Sigmoid colon (tissue), 7 donors: Measurements from ENCODE around the gene MPV17L. TPM values are rescaled to one million over a fixed set of nuclear protein-coding genes. Genes with fewer than 3 reads are reported as not detected.
A peak's percentile ranks its signal among the peaks of the same experiment; 100 is the strongest.

Experiments
- DNase-seq: peaks from one replicate; pipeline ENCODE4 v3.0.0-alpha.2; 2019
- H3K27ac ChIP-seq, 4 donors: fragments of 200-600 bp; sonication (generic); one replicate each; pipeline ENCODE4 v1.5.1; 2016 to 2019; ENCODE audit warnings: mild to moderate bottlenecking in 1 of 4
- H3K27me3 ChIP-seq, 3 donors: fragments of 200-600 bp; sonication (generic); one replicate each; pipeline ENCODE4 v1.5.1; 2019; ENCODE audit warnings: mild to moderate bottlenecking in 1 of 3
- H3K36me3 ChIP-seq, 4 donors: fragments of 200-600 bp; sonication (generic); one replicate each; pipeline ENCODE4 v1.5.1; 2016 to 2019
- H3K4me1 ChIP-seq, 4 donors: fragments of 200-600 bp; sonication (generic); one replicate each; pipeline ENCODE4 v1.5.1; 2017 to 2019
- H3K4me3 ChIP-seq, 4 donors: fragments of 200-600 bp; sonication (generic); one replicate each; pipeline ENCODE4 v1.5.1; 2017 to 2019; ENCODE audit warnings: mild to moderate bottlenecking in 2 of 4, moderate library complexity in 1 of 4
- H3K9me3 ChIP-seq, 4 donors: fragments of 200-600 bp in 3 of 4; sonication (generic) in 3 of 4; one replicate each; pipeline versions ENCODE4 v1.5.1 to v1.6.1; 2013 to 2019
- EP300 ChIP-seq, 4 donors: sonication (generic); formaldehyde crosslinking; IDR thresholded peaks; one replicate each; pipeline ENCODE4 v1.6.1; 2017; ENCODE audit warnings: antibody characterized with exemption in 4 of 4
- POLR2A ChIP-seq, 2 donors: fragments of 450-650 bp; IDR thresholded peaks; one replicate each; pipeline ENCODE4 v1.6.1; 2016; ENCODE audit warnings: antibody characterized with exemption in 2 of 2, mild to moderate bottlenecking in 2 of 2, moderate library complexity in 2 of 2
- POLR2AphosphoS5 ChIP-seq, 4 donors: sonication (generic); formaldehyde crosslinking; IDR thresholded peaks; one replicate each; pipeline ENCODE4 v1.6.1; 2017; ENCODE audit warnings: antibody characterized with exemption in 4 of 4
- WGBS, 2 donors: extraction: QIAGEN DNeasy Blood & Tissue Kit; methylation state at CpG; one replicate each; pipeline ENCODE4 v1.1.7; 2013; 5-methylcytosine and 5-hydroxymethylcytosine counted together
- intact Hi-C: fragments of 100-400 bp; cut with DNase I; formaldehyde crosslinking; loops from one replicate; pipeline ENCODE4 v1.15.1; 2023
- polyA plus RNA-seq, 3 donors: library from polyadenylated mRNA; stranded (reverse); fragments of 200-250 nt; gene quantifications; one replicate each; pipeline ENCODE4 v1.2.3, GENCODE V29; 2013
- total RNA-seq, 4 donors: library from RNA; depleted of rRNA; stranded (reverse); fragments of >200 nt; gene quantifications; one replicate each; pipeline ENCODE4 v1.1.0, GENCODE V29; 2016
- TF ChIP-seq, protein P1 (sequence below), 4 experiments: fragments of 450-650 bp in 3 of 4; fragments of 200-600 bp in 1 of 4; IDR thresholded peaks; one replicate each; pipeline ENCODE4 v1.5.1; 2016 to 2019; ENCODE audit warnings: antibody characterized with exemption in 4 of 4, mild to moderate bottlenecking in 3 of 4, moderate library complexity in 2 of 4
- donor health status: healthy with polysubstance abuse.
- donor health status: Bipolar disorder and iron deficiency.
- donor health status: healthy.

The MPV17L gene
- total and polyA plus RNA-seq, 7 donors = 1.8 to 13.9 (median 8.9) TPM

DNA sequence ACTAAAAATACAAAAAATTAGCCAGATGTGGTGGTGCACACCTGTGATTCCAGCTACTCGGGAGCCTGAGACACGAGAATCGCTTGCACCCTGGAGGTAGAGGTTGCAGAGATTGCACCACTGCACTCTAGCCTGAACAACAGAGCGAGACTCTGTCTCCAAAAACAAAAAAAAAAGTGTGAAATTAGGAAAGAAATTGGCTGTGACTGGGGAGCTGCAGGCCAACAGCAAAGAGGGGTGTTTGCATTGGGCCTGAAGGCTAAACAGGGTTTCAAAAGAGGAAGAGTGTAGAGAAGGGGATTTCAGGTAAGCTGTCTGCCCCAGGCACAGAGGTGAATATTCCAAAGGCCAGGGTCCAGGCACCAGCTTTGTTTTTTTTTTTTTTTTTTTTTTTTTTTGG, 48.2 kb downstream of the MPV17L start:
- WGBS, 2 donors = 96 to 98% methylated on average over 4 of the region's 4 CpGs

DNA sequence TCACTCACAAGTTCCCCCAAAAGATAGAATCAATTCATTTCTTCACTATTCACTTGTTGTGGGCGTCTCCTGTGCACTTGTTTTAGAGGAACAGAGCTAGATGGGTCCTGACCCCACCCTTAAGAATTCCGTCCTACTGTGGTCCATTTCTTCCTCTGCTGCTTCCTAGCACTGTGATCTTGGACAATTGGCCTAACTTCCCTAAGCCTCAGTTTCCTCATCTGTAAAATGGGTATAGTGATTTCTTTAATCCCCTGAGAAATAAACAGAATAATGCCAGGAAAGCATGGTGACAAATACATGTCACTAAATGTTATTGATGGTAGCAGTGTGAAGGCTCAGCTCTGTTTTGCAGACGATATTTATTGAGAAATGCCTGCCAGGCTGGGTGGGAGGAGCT, 48.7 kb downstream of the MPV17L start:
- WGBS, 2 donors = 93 to 94% methylated on average over 3 of the region's 3 CpGs
- H3K27me3 ChIP-seq = no peaks in the 10 kb centered on the region
- no peak overlapping the region for H3K27ac ChIP-seq
- H3K4me1 ChIP-seq = peaks cover 0 to 32% (median 14%) of the 10 kb centered on the region in 4 donors
- TF ChIP-seq, protein P1, sequence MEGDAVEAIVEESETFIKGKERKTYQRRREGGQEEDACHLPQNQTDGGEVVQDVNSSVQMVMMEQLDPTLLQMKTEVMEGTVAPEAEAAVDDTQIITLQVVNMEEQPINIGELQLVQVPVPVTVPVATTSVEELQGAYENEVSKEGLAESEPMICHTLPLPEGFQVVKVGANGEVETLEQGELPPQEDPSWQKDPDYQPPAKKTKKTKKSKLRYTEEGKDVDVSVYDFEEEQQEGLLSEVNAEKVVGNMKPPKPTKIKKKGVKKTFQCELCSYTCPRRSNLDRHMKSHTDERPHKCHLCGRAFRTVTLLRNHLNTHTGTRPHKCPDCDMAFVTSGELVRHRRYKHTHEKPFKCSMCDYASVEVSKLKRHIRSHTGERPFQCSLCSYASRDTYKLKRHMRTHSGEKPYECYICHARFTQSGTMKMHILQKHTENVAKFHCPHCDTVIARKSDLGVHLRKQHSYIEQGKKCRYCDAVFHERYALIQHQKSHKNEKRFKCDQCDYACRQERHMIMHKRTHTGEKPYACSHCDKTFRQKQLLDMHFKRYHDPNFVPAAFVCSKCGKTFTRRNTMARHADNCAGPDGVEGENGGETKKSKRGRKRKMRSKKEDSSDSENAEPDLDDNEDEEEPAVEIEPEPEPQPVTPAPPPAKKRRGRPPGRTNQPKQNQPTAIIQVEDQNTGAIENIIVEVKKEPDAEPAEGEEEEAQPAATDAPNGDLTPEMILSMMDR (IDR thresholded peaks at IDR 0.05) = no peak
- TF ChIP-seq POLR2AphosphoS5 (IDR thresholded peaks at IDR 0.05) = no peak
- no peak for TF ChIP-seq EP300 (IDR thresholded peaks at IDR 0.05)
- no peak for TF ChIP-seq POLR2A (IDR thresholded peaks at IDR 0.05)
- no peak overlapping the region for H3K4me3 ChIP-seq
- DNase-seq = no peak
- no peaks in the 10 kb centered on the region for H3K36me3 ChIP-seq
- no peaks in the 10 kb centered on the region for H3K9me3 ChIP-seq
- intact Hi-C loops = loop anchor here (5.0 kb wide), 1 partner anchor 148 kb away; no protein-coding TSS in a partner anchor

More for the DNA sequence above, 48.2 kb downstream of the MPV17L start:
- no peak for DNase-seq
- Histone ChIP-seq H3K4me1 (peaks cover 0 to 33% (median 14%) of the 10 kb centered on the region in 4 donors), H3K27ac (no peak overlapping the region), H3K9me3 (no peaks in the 10 kb centered on the region), H3K27me3 (no peaks in the 10 kb centered on the region), H3K36me3 (no peaks in the 10 kb centered on the region), H3K4me3 (no peak overlapping the region)
- intact Hi-C loops = loop anchor here (5.0 kb wide), 1 partner anchor 149 kb away; no protein-coding TSS in a partner anchor
- TF ChIP-seq POLR2A (IDR thresholded peaks at IDR 0.05) (no peak), POLR2AphosphoS5 (IDR thresholded peaks at IDR 0.05) (no peak), EP300 (IDR thresholded peaks at IDR 0.05) (no peak)
- TF ChIP-seq, protein P1 (IDR thresholded peaks at IDR 0.05) = no peak

DNA sequence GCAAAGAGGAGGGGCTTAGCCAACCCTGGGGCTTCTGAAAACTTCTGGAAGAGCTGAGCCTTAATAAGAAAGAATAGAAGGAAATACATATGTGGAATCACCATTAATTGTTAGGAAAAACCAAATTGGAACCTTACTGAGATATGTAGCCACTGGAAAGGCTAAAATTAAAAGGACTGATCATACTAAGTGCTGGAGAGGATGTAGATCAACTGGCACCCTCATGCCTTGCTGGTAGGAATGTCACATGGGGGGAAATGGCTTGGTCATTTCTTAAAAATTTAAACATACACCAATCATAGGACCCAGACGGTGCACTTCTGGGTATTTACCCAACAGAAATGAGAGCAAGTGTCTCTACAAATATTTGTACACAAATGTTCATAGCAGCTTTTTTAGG, 49.9 kb downstream of the MPV17L start:
- Histone ChIP-seq H3K36me3 (no peaks in the 10 kb centered on the region), H3K27me3 (no peaks in the 10 kb centered on the region), H3K4me3 (no peak overlapping the region), H3K9me3 (no peaks in the 10 kb centered on the region), H3K27ac (no peak overlapping the region), H3K4me1 (peaks cover 0 to 21% (median 3%) of the 10 kb centered on the region in 4 donors)
- no peak for TF ChIP-seq POLR2AphosphoS5 (IDR thresholded peaks at IDR 0.05)
- WGBS, 2 donors = 82 to 86% methylated on average over 1 of the region's 1 CpG
- intact Hi-C loops = no loop called here
- DNase-seq = no peak

DNA sequence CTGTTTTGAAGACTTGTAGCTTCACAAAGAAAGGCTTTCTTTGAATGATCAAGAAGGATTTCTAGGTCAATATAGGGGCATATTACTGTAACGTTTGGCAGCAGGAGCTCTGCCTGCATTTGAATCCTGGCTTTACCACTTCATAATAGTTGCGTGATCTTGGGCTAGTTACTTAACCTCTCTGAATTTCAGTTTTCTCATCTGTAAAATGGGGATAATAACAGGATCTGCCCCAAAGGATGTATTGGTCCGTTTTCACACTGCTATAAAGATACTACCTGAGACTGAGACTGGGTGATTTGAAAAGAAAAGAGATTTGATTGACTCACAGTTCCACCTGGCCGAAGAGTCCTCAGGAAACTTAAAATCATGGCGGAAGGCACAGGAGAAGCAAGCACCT, 51.3 kb downstream of the MPV17L start:
- Histone ChIP-seq H3K27me3 (no peaks in the 10 kb centered on the region), H3K36me3 (no peaks in the 10 kb centered on the region), H3K9me3 (no peaks in the 10 kb centered on the region), H3K4me1 (peaks cover 0 to 7% (median 1%) of the 10 kb centered on the region in 4 donors), H3K27ac (no peak overlapping the region), H3K4me3 (no peak overlapping the region)
- TF ChIP-seq EP300 (IDR thresholded peaks at IDR 0.05) = no peak
- no peak for TF ChIP-seq POLR2A (IDR thresholded peaks at IDR 0.05)
- no peak for TF ChIP-seq POLR2AphosphoS5 (IDR thresholded peaks at IDR 0.05)
- TF ChIP-seq, protein P1 (IDR thresholded peaks at IDR 0.05) = no peak
- WGBS, 2 donors = 91 to 95% methylated on average over 5 of the region's 5 CpGs
- DNase-seq = no peak
- intact Hi-C loops = no loop called here

DNA sequence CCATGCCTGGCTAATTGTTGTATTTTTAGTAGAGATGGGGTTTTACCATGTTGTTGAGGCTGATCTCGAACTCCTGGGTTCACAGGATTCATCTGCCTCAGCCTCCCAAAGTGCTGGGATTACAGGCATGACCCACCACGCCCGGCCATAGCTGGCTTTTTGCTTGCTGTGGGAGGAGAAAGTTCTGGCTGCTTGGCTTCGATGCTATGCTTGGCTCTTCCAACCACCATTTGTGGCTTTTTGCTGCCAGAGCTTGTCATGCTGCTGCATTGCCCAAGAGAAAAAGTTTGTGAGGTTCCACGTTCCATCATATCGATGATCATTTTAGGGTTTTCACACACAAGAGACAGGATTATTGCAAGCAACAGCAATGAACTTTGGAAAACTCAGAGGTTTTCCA, 55.1 kb downstream of the MPV17L start:
- intact Hi-C loops = no loop called here
- Histone ChIP-seq H3K4me3 (no peak overlapping the region), H3K27me3 (no peaks in the 10 kb centered on the region), H3K9me3 (no peaks in the 10 kb centered on the region), H3K27ac (peak overlapping the region in 1 of 4 donors; percentile 27), H3K36me3 (no peaks in the 10 kb centered on the region), H3K4me1 (no peaks in the 10 kb centered on the region)
- DNase-seq = peak; percentile 73
- WGBS, 2 donors = 75 to 81% methylated on average over 6 of the region's 6 CpGs
- TF ChIP-seq POLR2AphosphoS5 (IDR thresholded peaks at IDR 0.05) = no peak

DNA sequence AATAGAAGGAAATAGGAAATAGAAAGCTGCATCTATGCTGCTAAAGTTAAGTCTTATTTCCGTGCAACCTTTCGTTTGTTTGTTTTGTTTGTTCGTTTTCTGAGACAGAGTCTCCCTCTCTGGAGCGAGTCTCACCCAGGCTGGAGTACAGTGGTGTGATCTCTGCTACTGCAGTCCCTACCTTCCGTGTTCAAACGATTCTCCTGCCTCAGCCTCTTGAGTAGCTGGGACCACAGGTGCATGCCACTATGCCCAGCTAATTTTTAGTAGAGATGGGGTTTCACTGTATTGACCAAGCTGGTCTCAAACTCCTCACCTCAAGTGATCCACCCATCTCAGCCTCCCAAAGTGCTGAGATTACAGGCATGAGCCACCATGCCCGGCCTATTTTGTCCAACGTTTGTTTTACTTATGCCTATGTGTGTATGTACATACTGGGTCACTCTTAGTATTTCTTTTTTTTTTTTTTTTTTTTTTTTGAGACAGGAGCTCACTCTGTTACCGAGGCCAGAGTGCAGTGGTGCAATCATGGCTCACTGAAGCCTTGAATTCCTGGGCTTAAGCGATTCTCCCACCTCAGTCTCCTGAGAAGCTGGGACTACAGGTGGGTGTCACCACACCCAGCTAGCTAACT, 55.7 kb downstream of the MPV17L start:
- H3K9me3 ChIP-seq = no peaks in the 10 kb centered on the region
- H3K4me1 ChIP-seq = no peaks in the 10 kb centered on the region
- H3K27ac ChIP-seq = no peak overlapping the region
- intact Hi-C loops = no loop called here
- no peak for DNase-seq
- H3K36me3 ChIP-seq = no peaks in the 10 kb centered on the region
- 56 to 82% methylated on average over 10 of the region's 10 CpGs for WGBS, 2 donors
- no peaks in the 10 kb centered on the region for H3K27me3 ChIP-seq
- TF ChIP-seq POLR2AphosphoS5 (IDR thresholded peaks at IDR 0.05) (no peak), POLR2A (IDR thresholded peaks at IDR 0.05) (no peak), EP300 (IDR thresholded peaks at IDR 0.05) (no peak)
- TF ChIP-seq, protein P1 (IDR thresholded peaks at IDR 0.05) = no peak
- H3K4me3 ChIP-seq = no peak overlapping the region
